Measurements from ENCODE around the gene CD38. TPM values are rescaled to one million over a fixed set of nuclear protein-coding genes. Genes with fewer than 3 reads are reported as not detected.

The CD38 gene
- total and polyA plus RNA-seq, 7 donors, result 1.5 to 6.8 (median 3.7) TPM

- Histone ChIP-seq H3K27me3 (ENCODE audit: insufficient read depth in 3 of 3, low read length in 2 of 3) (no peaks in the 10 kb centered on the region), H3K4me1 (no peaks in the 10 kb centered on the region), H3K27ac (no peak overlapping the region), H3K36me3 (ENCODE audit: insufficient read depth in 1 of 2, low read depth in 1 of 2) (no peaks in the 10 kb centered on the region), H3K4me3 (no peak overlapping the region), H3K9me3 (no peaks in the 10 kb centered on the region)
- no peak for TF ChIP-seq CTCF (IDR thresholded peaks at IDR 0.05)
- ATAC-seq, result no peak
- DNase-seq, result no peak
- intact Hi-C loops (cut with DNase I), result no loop called here
- 95 to 97% (median 96%) methylated on average over 2 of the region's 2 CpGs for WGBS, 3 donors
Observed at GRCh38 chr4:15751153-15751552, 27.0 kb upstream of the CD38 start.

GRCh38 chr4:15753081-15753480 is 25.0 kb upstream of the CD38 start:
- no peak for TF ChIP-seq CTCF (IDR thresholded peaks at IDR 0.05)
- intact Hi-C loops (cut with DNase I), result no loop called here
- Histone ChIP-seq H3K4me3 (no peak overlapping the region), H3K4me1 (no peaks in the 10 kb centered on the region), H3K27me3 (ENCODE audit: insufficient read depth in 3 of 3, low read length in 2 of 3) (no peaks in the 10 kb centered on the region), H3K27ac (no peak overlapping the region), H3K9me3 (no peaks in the 10 kb centered on the region), H3K36me3 (ENCODE audit: insufficient read depth in 1 of 2, low read depth in 1 of 2) (no peaks in the 10 kb centered on the region)
- no peak for ATAC-seq
- 79 to 91% (median 90%) methylated on average over 6 of the region's 6 CpGs for WGBS, 3 donors
- DNase-seq, result no peak

- WGBS, 3 donors, result 30 to 37% (median 36%) methylated on average over 4 of the region's 4 CpGs
- DNase-seq (peak; percentile 47 to 79), ATAC-seq (peak in 3 of 4 donors; percentile 48 to 74 (median 71))
- intact Hi-C loops (cut with DNase I), result no loop called here
- H3K27me3 ChIP-seq (ENCODE audit: insufficient read depth in 3 of 3, low read length in 2 of 3), result no peaks in the 10 kb centered on the region
- no peak overlapping the region for H3K4me3 ChIP-seq
- H3K36me3 ChIP-seq (ENCODE audit: insufficient read depth in 1 of 2, low read depth in 1 of 2), result no peaks in the 10 kb centered on the region
- H3K4me1 ChIP-seq, result no peaks in the 10 kb centered on the region
- H3K27ac ChIP-seq, result no peak overlapping the region
- H3K9me3 ChIP-seq, result no peaks in the 10 kb centered on the region
- no peak for TF ChIP-seq CTCF (IDR thresholded peaks at IDR 0.05)
Observed at GRCh38 chr4:15753786-15754185, 24.3 kb upstream of the CD38 start.

GRCh38 chr4:15754323-15754722 is 23.8 kb upstream of the CD38 start:
- 58 to 61% (median 60%) methylated on average over 4 of the region's 4 CpGs for WGBS, 3 donors

More at GRCh38 chr4:15754323-15754722, 23.8 kb upstream of the CD38 start:
- no peaks in the 10 kb centered on the region for H3K4me1 ChIP-seq
- H3K9me3 ChIP-seq, result no peaks in the 10 kb centered on the region
- no peak for TF ChIP-seq CTCF (IDR thresholded peaks at IDR 0.05)
- no peaks in the 10 kb centered on the region for H3K36me3 ChIP-seq (ENCODE audit: insufficient read depth in 1 of 2, low read depth in 1 of 2)
- H3K27ac ChIP-seq, result no peak overlapping the region
- intact Hi-C loops (cut with DNase I), result no loop called here
- ATAC-seq, result peak in 1 of 4 donors; percentile 47
- no peak overlapping the region for H3K4me3 ChIP-seq
- DNase-seq, result no peak
- no peaks in the 10 kb centered on the region for H3K27me3 ChIP-seq (ENCODE audit: insufficient read depth in 3 of 3, low read length in 2 of 3)
